Calu3 (cell line): Measurements from ENCODE around the gene SETBP1. TPM values are rescaled to one million over a fixed set of nuclear protein-coding genes. Genes with fewer than 3 reads are reported as not detected.

Experiments
- BruUV-seq: library from RNA; stranded (reverse); fragments of 400-500 nt; replicated peaks from 2 replicates; lab custom pipeline; 2021; lab: Mats Ljungman, UMichigan
- CTCF ChIA-PET: fragments of 300-600 bp; sonication (Branson Sonifier 250); formaldehyde crosslinking; loops from one replicate; lab custom pipeline; 2022; ENCODE audit warnings: antibody characterized with exemption; lab: Charles Lee
- DNase-seq: peaks from one replicate; pipeline ENCODE4 v3.0.0; 2022
- H3K27ac Mint-ChIP-seq: one replicate; pipeline ENCODE4 v1.8.0; 2022; ENCODE audit warnings: mixed read lengths; ENCODE audit not compliant: unreplicated experiment
- H3K27me3 Mint-ChIP-seq: one replicate; pipeline ENCODE4 v1.8.0; 2022; ENCODE audit warnings: mixed read lengths; ENCODE audit not compliant: unreplicated experiment
- H3K36me3 Mint-ChIP-seq: one replicate; pipeline ENCODE4 v1.8.0; 2022; ENCODE audit warnings: mild to moderate bottlenecking, moderate library complexity, mixed read lengths; ENCODE audit not compliant: insufficient read depth, unreplicated experiment
- H3K4me1 Mint-ChIP-seq: one replicate; pipeline ENCODE4 v1.8.0; 2022; ENCODE audit warnings: mild to moderate bottlenecking, low read depth, mixed read lengths; ENCODE audit not compliant: unreplicated experiment
- H3K4me3 Mint-ChIP-seq: one replicate; pipeline ENCODE4 v1.8.0; 2022; ENCODE audit warnings: mild to moderate bottlenecking, low read depth, moderate library complexity, mixed read lengths; ENCODE audit not compliant: unreplicated experiment
- H3K9me3 Mint-ChIP-seq: one replicate; pipeline ENCODE4 v1.8.0; 2022; ENCODE audit warnings: low read depth, mixed read lengths; ENCODE audit not compliant: unreplicated experiment
- intact Hi-C: fragments of 100-400 bp; cut with micrococcal nuclease; formaldehyde crosslinking; loops from one replicate; pipeline ENCODE4 v1.10.0; 2022; ENCODE audit not compliant: unreplicated experiment
- total RNA-seq: library from RNA; stranded (reverse); gene quantifications from 2 replicates; pipeline ENCODE4 v1.2.3, GENCODE V29; 2022
- TF ChIP-seq, protein P1 (sequence below): fragments of 200-600 bp; IDR thresholded peaks from one replicate; pipeline ENCODE4 v1.8.0; 2022; ENCODE audit warnings: antibody characterized with exemption; ENCODE audit not compliant: unreplicated experiment

SETBP1 gene
- total RNA-seq, 1 experiment from 2014 or later = 6.0 TPM

DNA sequence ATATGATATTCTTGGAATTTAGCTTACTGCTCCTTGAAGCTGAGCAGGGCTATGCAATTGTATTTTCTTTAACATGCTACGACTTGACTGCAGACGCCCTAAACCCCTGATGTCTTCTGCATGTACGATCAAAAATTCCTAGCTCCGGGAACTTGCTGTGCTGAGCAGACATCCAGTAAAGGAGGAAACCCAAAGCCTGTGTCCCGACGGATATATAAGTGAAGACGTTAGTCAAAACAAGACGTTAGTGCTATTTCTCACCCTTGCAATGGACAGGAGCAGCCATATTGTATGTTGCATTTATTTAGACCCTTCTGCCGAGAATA is 51.5 kb downstream of the SETBP1 start:
- Mint-ChIP-seq H3K9me3 (no peaks in the 10 kb centered on the region), H3K27me3 (no peaks in the 10 kb centered on the region), H3K36me3 (no peaks in the 10 kb centered on the region), H3K27ac (no peak overlapping the region), H3K4me3 (no peak overlapping the region), H3K4me1 (peaks cover 37% of the 10 kb centered on the region)
- DNase-seq = no peak
- TF ChIP-seq, protein P1, sequence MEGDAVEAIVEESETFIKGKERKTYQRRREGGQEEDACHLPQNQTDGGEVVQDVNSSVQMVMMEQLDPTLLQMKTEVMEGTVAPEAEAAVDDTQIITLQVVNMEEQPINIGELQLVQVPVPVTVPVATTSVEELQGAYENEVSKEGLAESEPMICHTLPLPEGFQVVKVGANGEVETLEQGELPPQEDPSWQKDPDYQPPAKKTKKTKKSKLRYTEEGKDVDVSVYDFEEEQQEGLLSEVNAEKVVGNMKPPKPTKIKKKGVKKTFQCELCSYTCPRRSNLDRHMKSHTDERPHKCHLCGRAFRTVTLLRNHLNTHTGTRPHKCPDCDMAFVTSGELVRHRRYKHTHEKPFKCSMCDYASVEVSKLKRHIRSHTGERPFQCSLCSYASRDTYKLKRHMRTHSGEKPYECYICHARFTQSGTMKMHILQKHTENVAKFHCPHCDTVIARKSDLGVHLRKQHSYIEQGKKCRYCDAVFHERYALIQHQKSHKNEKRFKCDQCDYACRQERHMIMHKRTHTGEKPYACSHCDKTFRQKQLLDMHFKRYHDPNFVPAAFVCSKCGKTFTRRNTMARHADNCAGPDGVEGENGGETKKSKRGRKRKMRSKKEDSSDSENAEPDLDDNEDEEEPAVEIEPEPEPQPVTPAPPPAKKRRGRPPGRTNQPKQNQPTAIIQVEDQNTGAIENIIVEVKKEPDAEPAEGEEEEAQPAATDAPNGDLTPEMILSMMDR = no peak
- CTCF ChIA-PET = interaction anchor here (0.6 kb wide), 2 partner anchors 21 to 215 kb away, joined by 3 to 6 read pairs; no protein-coding TSS in a partner anchor
- intact Hi-C loops = no loop called here
- no TSS peak for BruUV-seq

DNA sequence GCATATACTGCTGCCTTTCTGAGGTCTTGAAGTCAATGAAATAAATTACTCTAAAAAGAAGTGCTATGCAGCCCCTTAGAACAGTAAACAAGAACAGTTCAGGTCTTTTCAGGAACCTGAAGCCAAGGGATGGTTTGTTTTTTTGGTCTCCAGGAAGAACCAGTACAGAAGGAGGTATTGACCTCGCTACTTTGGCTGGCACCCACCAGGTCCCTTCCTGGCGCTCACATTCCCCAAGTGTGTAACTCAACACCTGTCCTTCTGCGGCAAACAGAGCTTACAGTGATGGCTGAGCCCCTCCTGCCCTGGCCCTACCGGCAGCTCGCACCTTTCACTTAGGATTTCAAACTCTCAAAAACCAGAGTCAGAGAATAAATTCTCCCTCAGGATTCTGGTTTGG is 51.9 kb downstream of the SETBP1 start:
- intact Hi-C loops = no loop called here
- TF ChIP-seq, protein P1 = no peak
- H3K27me3 Mint-ChIP-seq = no peaks in the 10 kb centered on the region
- H3K36me3 Mint-ChIP-seq = no peaks in the 10 kb centered on the region
- no peak for DNase-seq
- H3K9me3 Mint-ChIP-seq = no peaks in the 10 kb centered on the region
- BruUV-seq = no TSS peak
- no peak overlapping the region for H3K4me3 Mint-ChIP-seq
- no peak overlapping the region for H3K27ac Mint-ChIP-seq
- H3K4me1 Mint-ChIP-seq = peaks cover 37% of the 10 kb centered on the region
- CTCF ChIA-PET = interaction anchor here (0.6 kb wide), 2 partner anchors 22 to 215 kb away, joined by 3 to 6 read pairs; no protein-coding TSS in a partner anchor

DNA sequence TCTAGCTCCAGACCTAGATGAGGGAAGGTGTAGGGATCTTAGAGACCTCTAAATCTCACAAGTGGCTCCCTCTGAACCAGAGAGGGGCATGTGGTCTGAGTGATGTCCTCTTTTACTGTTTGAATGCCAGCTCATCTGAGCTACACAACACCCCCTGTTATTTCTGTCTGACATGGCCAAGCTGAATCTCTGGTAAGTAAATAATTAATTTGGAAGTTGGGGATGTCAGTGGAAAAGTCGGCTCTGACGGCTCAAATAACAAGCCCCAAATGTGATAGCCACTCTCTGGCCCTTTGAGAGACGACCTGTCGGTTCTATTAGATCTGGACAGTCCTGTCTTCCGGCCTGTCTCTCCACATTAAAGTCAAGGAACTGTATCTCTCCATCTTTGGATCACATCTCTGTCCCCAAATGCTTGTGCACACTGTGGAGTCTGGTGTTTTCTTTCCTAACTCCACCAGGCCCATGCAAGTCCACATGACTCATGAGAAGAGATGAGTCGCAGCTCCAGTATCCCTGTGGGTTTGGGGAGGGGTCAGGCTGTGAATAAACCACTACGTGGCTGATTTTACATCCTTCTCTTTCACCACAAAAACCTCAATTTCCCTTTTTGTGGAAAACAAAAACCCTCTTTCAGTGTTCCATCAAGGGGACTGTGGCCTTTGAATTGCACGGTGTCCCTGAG is 52.5 kb downstream of the SETBP1 start:
- peaks cover 37% of the 10 kb centered on the region for H3K4me1 Mint-ChIP-seq
- no peak for DNase-seq
- intact Hi-C loops = no loop called here
- H3K4me3 Mint-ChIP-seq = no peak overlapping the region
- no peaks in the 10 kb centered on the region for H3K36me3 Mint-ChIP-seq
- CTCF ChIA-PET = no interaction called here
- no peaks in the 10 kb centered on the region for H3K27me3 Mint-ChIP-seq
- no peak overlapping the region for H3K27ac Mint-ChIP-seq
- no peaks in the 10 kb centered on the region for H3K9me3 Mint-ChIP-seq
- BruUV-seq = no TSS peak
- TF ChIP-seq, protein P1 = no peak

DNA sequence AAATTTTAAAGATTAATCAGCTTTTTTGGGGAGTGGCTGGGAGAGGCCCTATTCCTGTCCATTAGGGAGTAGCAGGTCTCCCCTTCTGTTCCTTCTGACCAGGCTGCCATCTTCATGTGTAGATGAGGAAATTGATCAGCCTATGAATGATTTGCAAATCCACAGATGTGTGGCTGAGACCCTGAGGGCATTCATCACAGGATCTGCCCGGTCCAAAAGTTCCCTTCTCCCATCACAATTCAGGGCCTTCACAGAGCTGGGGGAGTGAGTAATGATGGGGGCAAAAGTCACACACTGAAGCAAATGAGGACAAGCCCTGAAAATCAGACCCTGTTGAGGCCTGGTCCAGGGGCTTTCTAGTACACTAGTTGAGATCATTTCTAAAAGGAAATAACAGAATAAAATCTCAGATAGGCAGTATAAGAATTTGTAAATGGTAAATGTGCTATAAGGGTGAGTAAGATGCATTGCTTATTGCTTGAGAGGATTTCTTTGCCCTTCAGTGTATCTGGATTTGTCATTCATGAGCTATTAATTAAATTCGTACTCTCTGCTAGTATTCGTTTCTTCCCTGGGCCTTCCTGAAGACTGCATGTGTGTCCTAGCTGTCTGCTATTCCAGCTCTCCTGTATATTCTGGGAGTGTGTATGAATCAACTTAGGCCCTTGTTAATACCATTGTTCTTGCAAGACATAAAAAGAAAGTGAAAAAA is 53.2 kb downstream of the SETBP1 start:
- peaks cover 35% of the 10 kb centered on the region for H3K4me1 Mint-ChIP-seq
- no peak overlapping the region for H3K27ac Mint-ChIP-seq
- no TSS peak for BruUV-seq
- no peak overlapping the region for H3K4me3 Mint-ChIP-seq
- TF ChIP-seq, protein P1 = no peak
- no peaks in the 10 kb centered on the region for H3K36me3 Mint-ChIP-seq
- intact Hi-C loops = no loop called here
- no peaks in the 10 kb centered on the region for H3K9me3 Mint-ChIP-seq
- CTCF ChIA-PET = no interaction called here
- H3K27me3 Mint-ChIP-seq = no peaks in the 10 kb centered on the region
- no peak for DNase-seq
